SK-N-SH (cell line): ENCODE data around the gene GPN2.

Source experiments
- ELF1 ChIP-seq: IDR thresholded peaks from 2 replicates; pipeline ENCODE4 v1.4.0; 2012
- FOXJ3 ChIP-seq: sonication (generic); formaldehyde crosslinking; IDR thresholded peaks from 2 replicates; pipeline ENCODE4 v1.5.1; 2020; ENCODE audit warnings: mild to moderate bottlenecking, missing genetic modification reagents
- NRF1 ChIP-seq: IDR thresholded peaks from 2 replicates; pipeline ENCODE4 v1.6.1; 2012; ENCODE audit warnings: low read depth, mild to moderate bottlenecking, low read length
- POLR2AphosphoS5 ChIP-seq: IDR thresholded peaks from 2 replicates; pipeline ENCODE4 v1.6.1; 2012; ENCODE audit warnings: low read depth, low read length
- RAD21 ChIP-seq: IDR thresholded peaks from 2 replicates; pipeline ENCODE4 v1.6.1; 2012; ENCODE audit warnings: mild to moderate bottlenecking, low read length
- SIN3A ChIP-seq: IDR thresholded peaks from 2 replicates; pipeline ENCODE4 v1.6.1; 2012; ENCODE audit warnings: low read depth, mild to moderate bottlenecking, low read length, moderate library complexity, borderline replicate concordance
- SMC3 ChIP-seq: IDR thresholded peaks from 2 replicates; pipeline ENCODE4 v1.6.1; 2012; ENCODE audit warnings: low read depth, low read length, improper control_type of control experiment
- TAF1 ChIP-seq: IDR thresholded peaks from 2 replicates; pipeline ENCODE4 v1.6.1; 2012; ENCODE audit warnings: low read depth, mild to moderate bottlenecking, low read length, moderate library complexity, borderline replicate concordance
- YY1 ChIP-seq: IDR thresholded peaks from 2 replicates; pipeline ENCODE4 v1.4.0; 2012; ENCODE audit warnings: low read depth, mild to moderate bottlenecking
- TF ChIP-seq, protein P1 (sequence below): fragments of 200-600 bp; sonication (generic); IDR thresholded peaks from 2 replicates; pipeline ENCODE4 v1.6.1; 2017; ENCODE audit warnings: antibody characterized with exemption, mild to moderate bottlenecking, moderate library complexity
- TF ChIP-seq, protein P2 (sequence below): fragments of 150-350 bp; IDR thresholded peaks from 2 replicates; pipeline ENCODE4 v1.6.1; 2017; ENCODE audit warnings: antibody characterized with exemption, low read length, low read depth, borderline replicate concordance

DNA sequence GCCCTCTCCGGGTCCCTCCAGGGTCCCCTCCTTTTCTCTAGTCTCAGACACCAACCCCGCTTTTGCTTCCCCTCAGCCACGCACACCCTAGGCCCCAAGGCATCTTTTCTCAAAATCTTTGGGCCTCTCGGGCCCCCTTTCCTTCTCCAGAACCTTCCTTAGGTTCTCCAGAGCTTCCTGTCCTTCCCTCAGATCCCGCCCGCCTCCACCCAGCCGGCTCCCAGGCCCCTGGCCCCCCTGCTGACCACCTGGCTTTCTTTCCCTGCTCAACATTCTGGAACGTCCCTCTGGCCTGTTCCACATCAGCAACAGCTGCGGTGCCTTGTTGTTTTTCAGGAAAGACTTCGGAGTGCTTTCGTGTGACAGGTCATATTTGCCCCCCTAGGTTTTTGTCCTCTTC, 62.4 kb downstream of the GPN2 start:
- TF ChIP-seq, protein P1, sequence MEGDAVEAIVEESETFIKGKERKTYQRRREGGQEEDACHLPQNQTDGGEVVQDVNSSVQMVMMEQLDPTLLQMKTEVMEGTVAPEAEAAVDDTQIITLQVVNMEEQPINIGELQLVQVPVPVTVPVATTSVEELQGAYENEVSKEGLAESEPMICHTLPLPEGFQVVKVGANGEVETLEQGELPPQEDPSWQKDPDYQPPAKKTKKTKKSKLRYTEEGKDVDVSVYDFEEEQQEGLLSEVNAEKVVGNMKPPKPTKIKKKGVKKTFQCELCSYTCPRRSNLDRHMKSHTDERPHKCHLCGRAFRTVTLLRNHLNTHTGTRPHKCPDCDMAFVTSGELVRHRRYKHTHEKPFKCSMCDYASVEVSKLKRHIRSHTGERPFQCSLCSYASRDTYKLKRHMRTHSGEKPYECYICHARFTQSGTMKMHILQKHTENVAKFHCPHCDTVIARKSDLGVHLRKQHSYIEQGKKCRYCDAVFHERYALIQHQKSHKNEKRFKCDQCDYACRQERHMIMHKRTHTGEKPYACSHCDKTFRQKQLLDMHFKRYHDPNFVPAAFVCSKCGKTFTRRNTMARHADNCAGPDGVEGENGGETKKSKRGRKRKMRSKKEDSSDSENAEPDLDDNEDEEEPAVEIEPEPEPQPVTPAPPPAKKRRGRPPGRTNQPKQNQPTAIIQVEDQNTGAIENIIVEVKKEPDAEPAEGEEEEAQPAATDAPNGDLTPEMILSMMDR: no peak
- TF ChIP-seq NRF1: no peak
- TF ChIP-seq RAD21: no peak
- TF ChIP-seq SIN3A: no peak
- no peak for TF ChIP-seq FOXJ3 (CRISPR knock-in tag)
- no peak for TF ChIP-seq POLR2AphosphoS5
- no peak for TF ChIP-seq SMC3
- TF ChIP-seq, protein P2, sequence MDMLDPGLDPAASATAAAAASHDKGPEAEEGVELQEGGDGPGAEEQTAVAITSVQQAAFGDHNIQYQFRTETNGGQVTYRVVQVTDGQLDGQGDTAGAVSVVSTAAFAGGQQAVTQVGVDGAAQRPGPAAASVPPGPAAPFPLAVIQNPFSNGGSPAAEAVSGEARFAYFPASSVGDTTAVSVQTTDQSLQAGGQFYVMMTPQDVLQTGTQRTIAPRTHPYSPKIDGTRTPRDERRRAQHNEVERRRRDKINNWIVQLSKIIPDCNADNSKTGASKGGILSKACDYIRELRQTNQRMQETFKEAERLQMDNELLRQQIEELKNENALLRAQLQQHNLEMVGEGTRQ: no peak
- TF ChIP-seq YY1: no peak
- no peak for TF ChIP-seq ELF1
- TF ChIP-seq TAF1: no peak
